Stimulated activated CD4-positive, alpha-beta T cell treated with anti-CD3 and anti-CD28 coated beads, Interleukin-15, amount 100 ng/mL, for 1 hour (primary cell): Measurements from ENCODE around the gene PRKCSH.

Experiments
- DNase-seq, 2 donors: peaks; one replicate each; pipeline ENCODE4 v3.0.0-alpha.2; 2020; ENCODE audit warnings: low read depth in 1 of 2, low spot score in 1 of 2

PRKCSH gene

DNA sequence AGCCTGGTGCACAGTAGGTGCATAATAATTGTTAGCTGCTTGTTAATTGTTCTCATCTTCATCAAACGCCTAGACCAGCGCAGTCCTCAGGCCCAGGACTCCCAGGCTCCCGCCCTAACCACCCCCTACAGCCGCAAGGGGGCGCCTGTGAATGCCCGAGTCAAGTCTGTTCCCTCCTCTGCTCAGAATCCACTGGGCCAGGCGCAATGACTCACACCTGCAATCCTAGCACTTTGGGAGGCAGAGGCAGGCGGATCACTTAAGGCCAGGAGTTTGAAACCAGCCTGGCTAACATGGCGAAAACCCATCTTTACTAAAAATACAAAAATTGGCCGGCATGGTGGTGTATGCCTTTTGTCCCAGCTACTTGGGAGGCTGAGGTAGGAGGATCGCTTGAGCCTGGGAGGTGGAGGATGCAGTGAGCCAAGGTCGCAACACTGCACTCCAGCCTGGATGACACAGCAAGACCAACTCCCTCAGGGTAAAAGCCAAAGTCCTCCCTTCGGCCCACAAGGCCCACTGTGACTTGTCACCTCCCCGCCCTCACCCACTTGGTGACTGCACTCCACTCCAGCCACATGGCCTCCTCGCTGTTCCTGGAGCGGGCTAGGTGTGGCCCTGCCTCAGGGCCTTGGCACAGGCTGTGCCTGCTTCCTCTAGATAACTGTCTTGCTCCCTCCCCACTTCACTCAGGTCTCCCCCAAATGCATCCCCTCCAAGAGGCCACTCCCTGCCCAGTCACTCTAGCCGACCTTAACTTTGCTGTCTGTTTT is 61.1 kb downstream of the PRKCSH start:
- DNase-seq, result peak; percentile 29 to 58

DNA sequence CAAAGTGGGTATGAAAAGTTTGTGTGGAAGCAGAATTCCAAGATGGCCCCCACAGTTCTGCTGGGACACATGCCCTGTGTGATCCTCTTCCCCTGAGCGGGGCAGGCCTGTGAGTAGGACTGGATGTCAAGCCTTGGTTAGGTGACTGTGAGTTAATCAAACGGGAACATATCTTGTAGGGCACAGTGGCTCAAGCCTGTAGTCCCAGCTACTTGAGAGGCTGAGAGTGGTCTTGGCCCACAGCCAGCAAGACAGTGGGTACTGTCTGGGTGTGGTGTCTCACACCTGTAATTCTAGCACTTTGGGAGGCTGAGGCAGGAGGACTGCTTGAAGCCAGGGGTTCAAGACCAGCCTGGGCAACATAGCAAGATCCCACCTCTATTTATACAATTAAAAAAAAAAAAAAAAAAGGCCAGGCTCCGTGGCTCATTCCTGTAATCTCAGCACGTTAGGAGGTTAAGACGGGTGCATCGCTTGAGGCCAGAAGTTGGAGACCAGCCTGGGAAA is 63.8 kb downstream of the PRKCSH start:
- no peak for DNase-seq

DNA sequence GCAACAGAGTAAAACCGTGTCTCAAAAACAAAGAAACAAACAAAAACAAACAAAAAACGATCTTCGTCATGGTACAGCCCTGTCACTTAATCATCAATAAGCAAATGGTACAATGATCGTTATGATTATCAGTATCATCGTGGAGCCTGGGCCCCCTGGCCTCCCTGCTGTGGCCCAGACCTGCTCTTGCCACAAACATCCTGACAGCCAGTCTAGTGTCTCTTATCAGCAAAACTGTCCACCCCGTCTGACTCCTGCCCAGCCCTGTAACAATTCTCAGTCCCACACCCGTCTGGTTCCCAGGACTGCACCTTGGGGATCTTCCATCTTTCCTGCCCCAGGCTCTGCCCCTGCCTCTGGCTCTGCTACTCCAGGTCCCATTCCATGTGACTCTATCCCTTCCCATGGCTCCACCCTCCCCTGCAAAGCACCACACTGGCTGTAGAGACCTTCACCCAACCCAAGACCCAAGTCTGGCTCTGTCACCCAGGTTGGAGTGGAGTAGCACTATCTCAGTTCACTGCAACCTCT is 64.5 kb downstream of the PRKCSH start:
- no peak for DNase-seq
